Measurements from ENCODE around the gene ZCWPW1. TPM values are rescaled to one million over a fixed set of nuclear protein-coding genes. Genes with fewer than 3 reads are reported as not detected.
"Not testable (repeated sequence)": the region's sequence is repeated elsewhere in the genome, so short reads cannot be mapped to it uniquely, and the experiment has no call there.

Gene ZCWPW1
- total and polyA plus RNA-seq, 2 of the 13 experiments (the other 11 are each of a cell fraction or from before 2014, with no cell fraction given), result 2.4 to 2.5 TPM

GRCh38 chr7:100381531-100382233 is 46.8 kb downstream of the ZCWPW1 start:
- in situ Hi-C loops (cut with HindIII; ENCODE audit: extremely low pct_ligation_motif_present, low pct_unique_long_range_greater_than_20kb); FAIRE-seq; CTCF ChIA-PET (ENCODE audit: low intra/inter-chr PET ratio, low total read pairs); H3K79me2 ChIP-seq (ENCODE audit: insufficient read depth, low read length); H3K27me3 ChIP-seq (ENCODE audit: control insufficient read depth in 1 of 2, insufficient read depth in 2 of 2, low read length in 2 of 2); H2AFZ ChIP-seq (ENCODE audit: low read length); H3K9me3 ChIP-seq (ENCODE audit: low read length); intact Hi-C loops (cut with micrococcal nuclease; ENCODE audit: unreplicated experiment); H3K9ac ChIP-seq (ENCODE audit: insufficient read depth, low read depth, low read length); H4K20me1 ChIP-seq (ENCODE audit: insufficient read depth, low read length); H3K27ac ChIP-seq (ENCODE audit: extremely low read length, insufficient read depth, low read length); H3K4me2 ChIP-seq (ENCODE audit: low read depth, low read length); H3K36me3 ChIP-seq (replicated peaks in 1 of 2; ENCODE audit: control insufficient read depth in 1 of 2, insufficient read depth in 2 of 2, low read length in 2 of 2); ATAC-seq; H3K4me3 ChIP-seq (replicated peaks in 1 of 3; ENCODE audit: insufficient read depth in 1 of 3, low read depth in 2 of 3, low read length in 3 of 3); BruUV-seq (replicated peaks); DNase-seq (ENCODE audit: low spot score): not testable (repeated sequence)
- H3K4me1 ChIP-seq (ENCODE audit: insufficient read depth, low read length), result peaks cover 12% of the 10 kb centered on the region
- POLR2A ChIA-PET, result interaction anchor here (0.7 to 3.0 kb wide), 16 partner anchors 8 to 291 kb away, joined by 3 to 28 read pairs (median 3); partner anchors contain the start of genes FBXO24, GNB2, LAMTOR4 and MEPCE
- 95% methylated on average over 13 of the region's 49 CpGs for WGBS (ENCODE audit: low lambda C conversion rate)

DNA sequence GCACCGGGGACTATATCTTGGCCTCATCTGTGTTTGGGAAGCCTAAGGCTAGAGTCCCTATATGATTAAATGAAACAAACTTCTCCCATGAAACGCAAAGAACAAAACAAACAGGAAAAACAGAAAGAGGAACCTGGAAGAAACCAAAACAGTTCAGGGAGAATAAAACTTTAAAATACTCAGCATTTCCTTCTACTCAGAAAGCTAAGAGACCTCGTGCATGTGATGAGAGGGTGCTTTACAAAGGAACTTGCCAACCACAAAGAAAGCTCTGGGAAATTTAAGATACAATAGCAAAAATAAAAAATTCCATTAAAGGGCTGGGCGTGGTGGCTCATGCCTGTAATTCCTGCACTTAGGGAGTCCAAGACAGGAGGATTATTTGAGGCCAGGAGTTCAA is 48.3 kb downstream of the ZCWPW1 start:
- ChIA-PET POLR2A (no interaction called here), CTCF (ENCODE audit: low intra/inter-chr PET ratio, low total read pairs) (no interaction called here)
- peaks cover 12% of the 10 kb centered on the region for H3K4me1 ChIP-seq (ENCODE audit: insufficient read depth, low read length)
- H3K4me2 ChIP-seq (ENCODE audit: low read depth, low read length), result no peak overlapping the region
- no peak overlapping the region for H2AFZ ChIP-seq (ENCODE audit: low read length)
- no peaks in the 10 kb centered on the region for H4K20me1 ChIP-seq (ENCODE audit: insufficient read depth, low read length)
- H3K4me3 ChIP-seq (replicated peaks in 1 of 3; ENCODE audit: insufficient read depth in 1 of 3, low read depth in 2 of 3, low read length in 3 of 3), result no peak overlapping the region
- no peaks in the 10 kb centered on the region for H3K36me3 ChIP-seq (replicated peaks in 1 of 2; ENCODE audit: control insufficient read depth in 1 of 2, insufficient read depth in 2 of 2, low read length in 2 of 2)
- H3K27me3 ChIP-seq (ENCODE audit: control insufficient read depth in 1 of 2, insufficient read depth in 2 of 2, low read length in 2 of 2), result peaks cover 0 to 9% of the 10 kb centered on the region in 2 experiments; a peak in 1 of 5 replicates
- BruUV-seq (replicated peaks), result no TSS peak
- WGBS (ENCODE audit: low lambda C conversion rate), result 9% methylated on average over 4 of the region's 4 CpGs
- in situ Hi-C loops (cut with HindIII; ENCODE audit: extremely low pct_ligation_motif_present, low pct_unique_long_range_greater_than_20kb) (no loop called here), intact Hi-C loops (cut with micrococcal nuclease; ENCODE audit: unreplicated experiment) (no loop called here)
- FAIRE-seq (no peak), ATAC-seq (no peak), DNase-seq (ENCODE audit: low spot score) (no peak)
- no peak overlapping the region for H3K9ac ChIP-seq (ENCODE audit: insufficient read depth, low read depth, low read length)
- no peaks in the 10 kb centered on the region for H3K79me2 ChIP-seq (ENCODE audit: insufficient read depth, low read length)
- H3K27ac ChIP-seq (ENCODE audit: extremely low read length, insufficient read depth, low read length), result no peak overlapping the region
- no peaks in the 10 kb centered on the region for H3K9me3 ChIP-seq (ENCODE audit: low read length)
- TF ChIP-seq ZNF75D (CRISPR knock-in tag; IDR thresholded peaks at IDR 0.05; ENCODE audit: borderline replicate concordance), result no peak
- TF ChIP-seq, protein P1, sequence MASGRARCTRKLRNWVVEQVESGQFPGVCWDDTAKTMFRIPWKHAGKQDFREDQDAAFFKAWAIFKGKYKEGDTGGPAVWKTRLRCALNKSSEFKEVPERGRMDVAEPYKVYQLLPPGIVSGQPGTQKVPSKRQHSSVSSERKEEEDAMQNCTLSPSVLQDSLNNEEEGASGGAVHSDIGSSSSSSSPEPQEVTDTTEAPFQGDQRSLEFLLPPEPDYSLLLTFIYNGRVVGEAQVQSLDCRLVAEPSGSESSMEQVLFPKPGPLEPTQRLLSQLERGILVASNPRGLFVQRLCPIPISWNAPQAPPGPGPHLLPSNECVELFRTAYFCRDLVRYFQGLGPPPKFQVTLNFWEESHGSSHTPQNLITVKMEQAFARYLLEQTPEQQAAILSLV (CRISPR knock-in tag; IDR thresholded peaks at IDR 0.05; ENCODE audit: borderline replicate concordance), result no peak
- TF ChIP-seq REXO4 (CRISPR knock-in tag; IDR thresholded peaks at IDR 0.05; ENCODE audit: borderline replicate concordance), result no peak
- no peak for TF ChIP-seq ZNF281 (CRISPR knock-in tag; IDR thresholded peaks at IDR 0.05; ENCODE audit: borderline replicate concordance)
- TF ChIP-seq BCL6 (CRISPR knock-in tag; IDR thresholded peaks at IDR 0.05), result no peak
- TF ChIP-seq IKZF5 (CRISPR knock-in tag; IDR thresholded peaks at IDR 0.05), result no peak
- TF ChIP-seq TBP (CRISPR knock-in tag; IDR thresholded peaks at IDR 0.05), result no peak
- no peak for TF ChIP-seq ZNF605 (CRISPR knock-in tag; IDR thresholded peaks at IDR 0.05)
- TF ChIP-seq PAX8 (CRISPR knock-in tag; IDR thresholded peaks at IDR 0.05; ENCODE audit: borderline replicate concordance), result no peak
- TF ChIP-seq XBP1 (CRISPR knock-in tag; IDR thresholded peaks at IDR 0.05), result no peak
- TF ChIP-seq GLI4 (CRISPR knock-in tag; IDR thresholded peaks at IDR 0.05; ENCODE audit: borderline replicate concordance), result no peak
- TF ChIP-seq, protein P2, sequence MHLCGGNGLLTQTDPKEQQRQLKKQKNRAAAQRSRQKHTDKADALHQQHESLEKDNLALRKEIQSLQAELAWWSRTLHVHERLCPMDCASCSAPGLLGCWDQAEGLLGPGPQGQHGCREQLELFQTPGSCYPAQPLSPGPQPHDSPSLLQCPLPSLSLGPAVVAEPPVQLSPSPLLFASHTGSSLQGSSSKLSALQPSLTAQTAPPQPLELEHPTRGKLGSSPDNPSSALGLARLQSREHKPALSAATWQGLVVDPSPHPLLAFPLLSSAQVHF (CRISPR knock-in tag; IDR thresholded peaks at IDR 0.05), result no peak

Data from HepG2 (cell line).